DMS53 treated with DMSO at 0.1 percent for 48 hours (cell line): ENCODE measurements around the gene VPS16.
"Not testable (repeated sequence)": the region's sequence is repeated elsewhere in the genome, so short reads cannot be mapped to it uniquely, and the experiment has no call there.

ENCODE experiments used
- DNase-seq: peaks from one replicate; lab custom pipeline; 2025; ENCODE audit not compliant: unreplicated experiment; lab: John Stamatoyannopoulos, UW

Gene VPS16

DNA sequence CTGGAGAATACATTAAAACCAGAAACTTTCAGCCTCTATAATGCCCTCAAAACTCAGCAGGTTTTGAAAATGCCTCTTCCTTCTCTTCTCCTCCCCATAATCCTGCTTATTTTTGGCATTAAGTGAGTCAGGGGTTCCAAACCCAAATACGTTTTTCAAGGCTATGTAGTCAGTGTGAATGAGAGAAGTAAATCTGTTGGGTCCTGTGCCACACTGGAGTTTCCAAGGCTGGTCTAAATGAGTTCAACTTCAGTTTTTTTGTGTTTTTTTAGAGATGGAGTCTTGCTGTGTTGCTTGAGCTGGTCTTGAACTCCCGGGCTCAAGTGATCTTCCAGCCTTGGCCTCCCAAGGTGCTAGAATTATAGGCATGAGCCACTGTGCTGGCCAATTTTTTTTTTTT is 53.7 kb downstream of the VPS16 start:
- no peak for DNase-seq

DNA sequence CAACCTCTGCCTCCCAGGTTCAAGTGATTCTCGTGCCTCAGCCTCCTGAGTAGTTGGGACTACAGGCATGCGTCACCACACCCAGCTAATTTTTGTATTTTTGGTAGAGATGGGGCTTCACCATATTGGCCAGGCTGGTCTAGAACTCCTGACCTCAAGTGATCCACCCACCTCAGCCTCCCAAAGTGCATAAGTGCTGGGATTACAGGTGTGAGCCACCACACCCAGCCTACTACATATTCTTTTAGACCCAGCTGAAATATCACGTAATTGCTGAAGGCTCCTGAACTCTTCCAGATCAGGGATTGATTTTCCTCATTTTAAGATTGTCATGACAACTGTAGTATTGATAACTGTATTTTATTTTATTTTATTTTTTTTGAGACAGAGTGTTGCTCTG is 54.6 kb downstream of the VPS16 start:
- DNase-seq, result not testable (repeated sequence)

DNA sequence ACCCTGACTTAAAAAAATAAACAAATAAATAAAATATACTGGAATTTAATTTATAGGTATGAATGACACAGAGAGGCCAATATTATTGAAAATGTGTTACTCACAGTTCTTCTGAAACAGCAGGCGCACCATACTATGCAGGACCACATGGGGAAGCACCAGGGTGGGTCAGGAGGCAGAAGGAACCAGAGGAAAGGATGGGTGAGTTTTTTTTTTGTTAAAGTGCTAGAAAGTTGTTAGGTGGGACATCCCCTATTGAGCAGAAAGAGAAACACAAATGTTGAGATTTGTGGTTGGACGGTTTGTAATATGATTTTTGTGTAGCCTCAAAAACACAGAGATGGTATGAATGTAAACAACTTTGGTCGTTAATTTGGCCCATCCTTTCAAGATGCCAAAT is 58.7 kb downstream of the VPS16 start:
- no peak for DNase-seq

DNA sequence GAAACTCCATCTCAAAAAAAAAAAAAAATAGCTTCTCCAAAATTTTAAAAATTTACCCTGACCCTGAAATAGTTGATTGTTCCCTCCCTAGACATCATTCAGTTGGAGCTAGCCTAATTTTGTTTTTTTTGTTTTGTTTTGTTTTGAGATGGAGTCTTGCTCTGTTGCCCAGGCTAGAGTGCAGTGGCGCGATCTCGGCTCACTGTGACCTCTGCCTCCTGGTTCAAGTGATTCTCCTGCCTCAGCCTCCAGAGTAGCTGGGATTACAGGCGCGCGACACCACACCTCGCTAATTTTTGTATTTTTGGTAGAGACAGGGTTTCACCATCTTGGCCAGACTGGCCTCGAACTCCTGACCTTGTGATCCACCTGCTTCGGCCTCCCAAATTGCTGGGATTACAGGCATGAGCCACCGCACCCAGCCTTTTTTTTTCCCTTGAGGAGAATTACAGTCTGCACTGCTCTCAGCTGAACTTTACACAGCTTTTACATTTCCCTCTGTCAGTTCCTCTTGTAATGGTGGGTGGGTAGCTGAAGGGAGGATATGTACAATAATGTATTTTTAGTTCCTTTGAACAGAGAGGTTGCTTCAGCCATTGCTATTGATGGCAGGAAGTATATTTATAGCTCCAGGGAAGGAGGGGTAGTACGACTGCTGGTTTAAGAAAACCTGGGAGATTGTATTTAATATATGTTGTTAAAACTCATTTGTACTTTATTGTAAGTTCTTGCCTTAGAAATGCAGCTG is 60.5 kb downstream of the VPS16 start:
- DNase-seq, result no peak

DNA sequence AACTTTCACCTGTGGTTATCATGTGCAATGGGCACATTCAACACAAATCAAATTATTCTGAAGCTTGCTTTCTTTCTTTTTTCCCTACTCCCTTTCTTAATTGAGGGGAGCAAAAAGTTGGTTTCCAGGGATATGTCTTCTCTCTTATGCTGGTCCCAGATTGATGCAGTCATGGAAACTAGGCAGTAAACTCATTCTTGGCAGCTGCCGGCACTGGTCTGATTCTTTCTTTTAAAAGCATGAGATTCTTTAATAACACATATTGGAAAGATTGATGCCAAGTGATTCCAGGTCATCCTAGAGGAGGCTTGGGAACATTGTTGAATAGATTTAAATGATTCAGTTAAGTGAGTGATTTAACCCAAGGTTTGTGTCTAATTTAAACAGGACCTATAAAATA is 61.7 kb downstream of the VPS16 start:
- DNase-seq, result no peak

DNA sequence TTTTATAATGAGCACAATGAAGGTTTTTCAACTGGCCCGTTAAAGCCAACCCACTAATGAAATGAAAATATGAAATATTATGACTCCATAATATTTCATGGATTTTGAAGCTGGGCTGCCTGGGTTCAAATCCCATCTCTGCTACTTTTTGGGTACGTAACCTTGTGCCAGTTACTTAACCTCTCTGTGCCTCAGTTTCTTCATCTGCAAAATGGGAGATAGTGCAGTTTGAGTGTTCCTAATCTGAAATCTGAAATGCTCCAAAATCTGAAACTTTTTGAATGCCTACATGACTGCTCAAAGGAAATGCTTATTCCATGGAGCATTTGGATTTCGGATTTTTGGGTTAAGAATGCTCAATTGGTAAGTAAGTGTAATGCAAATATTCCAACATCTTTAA is 62.3 kb downstream of the VPS16 start:
- DNase-seq, result no peak

DNA sequence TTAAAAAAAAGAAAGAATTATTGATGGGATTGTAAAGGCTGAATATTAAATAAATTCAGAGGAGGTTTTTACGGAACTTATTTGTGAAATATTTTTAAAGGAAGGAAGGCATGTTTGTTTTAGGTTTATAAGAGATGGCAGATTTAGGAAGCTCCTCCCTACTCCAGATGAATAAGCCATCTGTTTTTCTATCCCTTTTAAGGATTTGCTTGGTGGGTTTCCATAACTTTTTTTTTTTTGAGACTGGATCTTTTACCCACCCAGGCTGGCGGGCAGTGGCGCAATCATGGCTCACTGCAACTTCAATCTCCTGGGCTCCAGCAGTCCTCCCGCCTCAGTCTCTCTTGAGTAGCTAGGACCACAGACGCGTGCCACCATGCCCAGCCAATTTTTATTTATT is 63.1 kb downstream of the VPS16 start:
- no peak for DNase-seq

DNA sequence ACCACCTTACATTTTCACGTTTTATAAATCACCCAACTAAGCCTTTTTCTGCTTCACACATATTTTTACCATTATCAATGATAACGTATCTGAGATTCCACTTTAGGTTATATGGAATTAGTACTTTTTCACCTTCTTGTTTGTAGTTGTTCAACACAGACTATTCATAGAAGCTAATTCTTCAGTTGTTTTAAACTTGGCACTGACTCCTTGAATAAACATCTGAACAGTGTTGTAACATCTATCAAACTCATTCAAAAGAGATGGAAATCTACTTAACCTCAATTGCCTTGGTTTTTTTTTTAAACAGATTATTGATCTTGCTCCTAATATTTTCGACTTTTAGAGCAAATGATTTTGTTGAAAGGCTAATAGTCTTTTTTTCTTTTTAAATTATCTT is 67.0 kb downstream of the VPS16 start:
- no peak for DNase-seq

DNA sequence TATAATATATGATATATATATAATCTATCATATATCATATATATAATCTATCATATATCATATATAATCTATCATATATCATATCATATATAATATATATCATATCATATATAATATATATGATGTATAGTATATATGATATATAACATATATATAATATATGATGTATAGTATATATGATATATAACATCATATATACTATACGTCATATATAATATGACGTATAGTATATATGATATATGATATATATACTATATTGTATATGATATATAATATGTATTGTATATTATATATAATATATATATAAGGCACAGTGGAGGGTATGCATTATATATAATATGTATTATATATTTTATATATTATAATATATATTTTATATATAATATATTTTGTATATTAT is 69.4 kb downstream of the VPS16 start:
- no peak for DNase-seq

DNA sequence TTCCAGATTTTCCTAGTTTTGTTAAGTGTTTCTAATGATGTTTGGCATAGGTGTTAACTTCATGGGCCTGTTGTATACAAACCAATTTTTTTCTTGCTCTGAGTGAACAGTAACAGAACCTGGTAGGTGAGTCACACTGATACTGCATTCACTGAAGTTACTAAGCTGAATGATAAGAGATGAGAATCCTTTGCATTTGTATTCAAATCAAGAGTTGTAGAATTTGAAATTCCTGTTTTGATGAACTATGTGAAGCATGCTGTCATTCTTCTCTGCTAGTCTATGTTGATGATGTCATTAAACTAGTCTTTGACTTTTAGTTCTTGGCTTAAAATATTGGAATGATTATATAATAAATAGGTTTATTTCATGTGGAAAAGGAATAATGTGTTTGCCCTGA is 70.7 kb downstream of the VPS16 start:
- DNase-seq, result no peak

DNA sequence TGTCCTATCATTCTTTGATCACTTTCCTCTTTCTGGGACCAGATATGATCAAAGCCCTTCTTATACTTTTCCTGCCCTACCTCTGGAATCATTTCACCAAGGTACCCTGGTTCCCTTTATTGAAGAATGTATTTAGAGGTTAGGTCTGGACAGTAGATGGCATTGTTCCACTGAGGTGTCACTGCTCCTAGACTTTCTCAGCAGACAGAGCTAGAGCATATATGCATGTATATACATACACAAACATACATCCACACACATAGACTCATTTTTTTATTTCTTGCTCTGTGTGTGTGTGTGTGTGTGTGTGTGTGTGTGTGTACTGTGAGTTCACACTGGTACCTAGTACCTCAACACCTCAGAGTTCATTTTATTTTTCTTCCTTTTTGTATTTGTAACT is 73.6 kb downstream of the VPS16 start:
- peak; percentile 34 for DNase-seq
